GM12874 (cell line): ENCODE measurements around the gene GLO1.

Source experiments
- TF ChIP-seq, protein P1 (sequence below): IDR thresholded peaks from 2 replicates; pipeline ENCODE4 v1.5.1; 2011; ENCODE audit warnings: low read depth, mild to moderate bottlenecking, control low read depth, low read length, moderate library complexity; ENCODE audit not compliant: insufficient read depth

GLO1 gene

DNA sequence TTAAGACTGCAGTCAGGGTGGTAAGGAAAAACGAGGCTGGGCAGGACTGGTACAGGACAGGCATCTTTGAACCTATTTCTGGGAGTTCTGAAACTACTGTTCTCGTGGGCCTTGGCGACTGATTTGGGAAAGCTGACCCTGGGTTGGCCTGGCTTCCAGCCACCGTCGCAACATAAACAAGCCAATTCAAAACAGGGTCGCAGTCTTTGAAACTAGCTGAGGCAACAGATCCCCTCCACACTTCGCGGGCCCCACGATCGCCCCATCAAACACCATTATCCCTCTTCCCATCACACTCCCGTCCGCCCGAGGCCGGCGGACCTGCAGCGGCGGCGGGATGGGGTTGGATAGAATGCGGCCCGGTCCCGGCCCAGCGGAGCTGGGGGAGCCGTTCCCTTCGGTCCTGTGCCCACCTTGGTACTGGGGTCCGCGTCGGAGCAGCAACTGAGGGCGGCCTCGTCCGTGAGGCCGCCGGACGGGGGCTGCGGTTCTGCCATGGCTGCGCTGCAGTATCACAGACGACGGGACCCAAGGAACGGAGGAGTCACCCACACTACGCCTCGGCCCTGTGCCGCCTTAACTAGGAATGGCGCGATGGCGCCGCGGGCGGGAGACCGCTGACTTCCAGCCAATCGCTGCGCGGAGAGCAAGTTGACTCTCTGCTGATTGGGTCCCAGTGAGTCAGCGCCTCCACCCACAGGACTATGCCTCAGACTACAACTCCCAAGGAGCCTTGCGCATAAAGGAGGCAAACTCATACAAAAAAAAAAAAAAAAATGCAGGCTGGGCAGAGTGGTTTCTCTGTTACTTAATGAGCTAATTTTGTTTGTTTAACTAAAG is at the start of gene GLO1:
Gene GLO1 (minus strand): TSS at position 588 of the 840 bp plus-strand sequence. CDS start 91 bp downstream, at position 497.
- TF ChIP-seq, protein P1, sequence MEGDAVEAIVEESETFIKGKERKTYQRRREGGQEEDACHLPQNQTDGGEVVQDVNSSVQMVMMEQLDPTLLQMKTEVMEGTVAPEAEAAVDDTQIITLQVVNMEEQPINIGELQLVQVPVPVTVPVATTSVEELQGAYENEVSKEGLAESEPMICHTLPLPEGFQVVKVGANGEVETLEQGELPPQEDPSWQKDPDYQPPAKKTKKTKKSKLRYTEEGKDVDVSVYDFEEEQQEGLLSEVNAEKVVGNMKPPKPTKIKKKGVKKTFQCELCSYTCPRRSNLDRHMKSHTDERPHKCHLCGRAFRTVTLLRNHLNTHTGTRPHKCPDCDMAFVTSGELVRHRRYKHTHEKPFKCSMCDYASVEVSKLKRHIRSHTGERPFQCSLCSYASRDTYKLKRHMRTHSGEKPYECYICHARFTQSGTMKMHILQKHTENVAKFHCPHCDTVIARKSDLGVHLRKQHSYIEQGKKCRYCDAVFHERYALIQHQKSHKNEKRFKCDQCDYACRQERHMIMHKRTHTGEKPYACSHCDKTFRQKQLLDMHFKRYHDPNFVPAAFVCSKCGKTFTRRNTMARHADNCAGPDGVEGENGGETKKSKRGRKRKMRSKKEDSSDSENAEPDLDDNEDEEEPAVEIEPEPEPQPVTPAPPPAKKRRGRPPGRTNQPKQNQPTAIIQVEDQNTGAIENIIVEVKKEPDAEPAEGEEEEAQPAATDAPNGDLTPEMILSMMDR, result no peak

DNA sequence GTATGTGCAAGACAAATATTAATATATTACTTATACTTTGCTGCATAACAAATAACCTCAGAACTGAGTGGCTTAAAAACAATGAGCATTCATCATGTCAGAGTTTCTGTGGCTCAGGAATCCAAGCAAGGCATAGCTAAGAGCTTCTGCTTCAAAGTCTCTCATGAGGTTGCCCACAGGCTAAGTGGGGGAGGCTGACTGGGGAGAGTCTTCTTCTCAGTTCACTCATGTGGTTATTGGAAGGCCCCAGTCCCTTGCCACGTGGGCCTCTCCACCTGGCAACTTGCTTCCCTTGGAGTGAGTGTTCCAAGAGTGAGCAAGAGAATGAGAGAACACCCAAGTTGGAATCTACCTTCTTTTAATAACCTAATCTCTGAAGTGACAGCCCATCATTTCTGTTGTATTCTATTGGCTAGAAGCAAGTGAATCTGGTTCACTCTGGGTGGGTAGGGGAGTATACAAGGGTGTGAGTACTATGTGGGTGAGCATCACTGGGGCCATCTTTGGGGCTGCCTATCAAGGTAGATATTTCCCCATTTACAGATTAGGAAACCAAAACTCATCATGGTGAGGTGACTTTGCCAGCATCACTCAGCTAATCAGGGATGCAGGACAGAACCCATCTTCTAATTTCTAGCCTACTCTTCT is 48.1 kb upstream of the GLO1 start:
- TF ChIP-seq, protein P1, result no peak

DNA sequence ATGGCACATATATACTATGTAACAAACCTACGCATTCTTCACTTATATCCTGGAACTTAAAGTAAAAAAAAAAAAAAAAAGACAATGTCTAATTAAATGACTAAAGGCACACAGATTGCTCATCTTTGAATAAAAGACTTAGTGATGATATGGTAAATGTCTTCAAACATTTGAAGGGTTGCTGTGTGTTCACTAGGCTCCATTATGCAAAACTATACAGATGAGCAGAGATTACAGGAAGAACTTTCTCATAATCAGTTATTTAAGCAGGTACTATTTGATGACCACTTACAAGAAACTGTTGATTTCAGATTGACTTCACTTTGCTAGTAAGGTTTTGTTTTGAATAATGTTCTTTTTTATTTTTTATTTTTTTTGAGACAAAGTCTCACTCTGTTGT is 46.5 kb upstream of the GLO1 start:
- TF ChIP-seq, protein P1, result no peak

DNA sequence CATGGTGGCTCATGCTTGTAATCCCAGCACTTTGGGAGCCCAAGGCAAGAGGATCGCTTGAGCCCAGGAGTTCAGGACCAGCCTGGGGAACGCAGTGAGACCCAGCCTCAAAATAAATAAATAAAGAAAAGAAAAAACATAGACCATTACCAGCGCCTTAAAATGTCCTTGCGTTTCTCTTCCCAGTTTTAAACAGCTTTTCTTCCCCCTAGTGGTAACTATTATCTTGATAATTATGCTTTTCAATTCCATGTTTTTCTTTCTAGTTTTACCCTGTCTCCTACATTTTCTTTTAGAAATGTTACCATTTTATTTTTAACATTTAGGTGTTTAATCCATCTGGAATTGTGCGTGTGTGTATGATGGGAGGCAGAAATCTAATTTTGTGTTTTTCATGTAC is 36.6 kb upstream of the GLO1 start:
- TF ChIP-seq, protein P1, result 0 out of 2 replicates have a peak, but pooled peaks have one; percentile 1

DNA sequence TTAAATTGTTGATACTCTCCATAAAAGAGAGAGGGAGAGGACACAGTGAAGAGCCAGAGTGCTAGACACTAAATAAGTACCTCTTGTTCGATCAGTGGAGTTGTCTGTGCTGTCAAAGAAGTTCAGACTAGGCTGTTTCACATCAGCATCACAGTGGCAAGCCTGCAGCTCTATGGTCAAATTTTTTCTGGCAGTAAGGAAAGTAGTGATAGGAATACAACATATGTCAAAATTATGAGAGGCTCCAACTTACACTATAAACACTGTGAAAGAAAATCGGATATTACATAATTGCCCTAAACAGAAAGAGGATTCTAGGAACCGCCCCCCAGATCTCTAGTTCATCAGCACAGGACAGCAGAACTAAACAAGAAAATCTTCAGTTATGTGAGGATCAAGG is 35.3 kb upstream of the GLO1 start:
- TF ChIP-seq, protein P1, result no peak

DNA sequence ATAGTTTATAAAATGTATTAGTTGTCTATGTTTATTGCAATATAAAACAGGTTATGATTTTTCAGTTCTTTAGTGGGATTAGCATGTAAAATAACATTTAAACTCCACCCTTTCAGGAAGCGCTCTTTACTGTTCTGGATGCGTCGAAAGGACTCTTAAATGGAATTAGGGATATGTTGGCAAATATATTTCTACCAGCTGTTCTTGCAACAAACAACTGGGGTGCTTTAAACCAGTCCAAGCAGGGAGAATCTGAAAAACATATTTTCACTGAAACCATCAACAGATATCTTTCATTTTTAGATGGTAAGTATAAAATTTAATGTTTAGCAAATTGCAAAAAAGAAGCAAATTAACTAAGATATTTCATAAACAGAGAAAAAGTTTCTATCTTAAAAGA is 34.0 kb upstream of the GLO1 start:
- TF ChIP-seq, protein P1, result no peak

DNA sequence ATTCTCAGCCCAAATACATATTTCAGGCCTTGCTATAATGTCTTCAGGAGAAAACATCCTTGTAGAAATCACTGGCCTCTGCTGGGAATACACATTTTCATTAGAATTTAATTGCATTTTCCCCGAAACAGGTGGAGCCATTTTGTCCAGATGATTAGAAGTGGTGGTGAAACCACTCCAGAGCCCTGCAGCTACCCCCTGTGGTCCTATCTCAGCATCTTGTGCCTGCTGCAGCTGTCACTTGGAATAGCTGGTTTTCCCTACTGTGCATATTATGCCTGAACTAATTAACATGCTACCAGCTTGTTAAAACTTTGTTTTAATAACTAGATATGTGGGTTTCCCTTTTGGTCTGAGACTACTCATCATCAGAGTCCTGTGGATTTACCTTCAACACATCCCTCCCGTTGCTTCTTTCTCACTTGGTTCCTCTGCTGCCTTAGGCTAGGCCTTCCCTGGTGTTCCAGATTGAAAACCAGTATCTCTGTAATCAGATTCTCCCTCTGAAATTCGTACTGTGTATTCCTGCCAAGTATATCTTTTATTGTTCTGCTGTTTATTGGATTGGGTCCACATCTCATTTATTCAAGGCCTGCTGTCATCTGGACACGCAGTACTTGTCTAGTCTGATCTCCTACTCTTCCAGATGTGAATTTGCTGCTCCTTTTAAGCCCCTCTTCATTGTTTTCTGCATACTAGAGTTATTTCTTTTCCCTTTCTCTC is 27.4 kb upstream of the GLO1 start:
- TF ChIP-seq, protein P1, result no peak
